Chondrocyte (in vitro differentiated cells): ENCODE results near the gene TMOD2. TPM values are rescaled to one million over a fixed set of nuclear protein-coding genes. Genes with fewer than 3 reads are reported as not detected.
A peak's percentile ranks its signal among the peaks of the same experiment; 100 is the strongest.

Experiments
- DNase-seq: peaks from one replicate; pipeline ENCODE4 v3.0.0; 2021; ENCODE audit warnings: mixed read lengths, low spot score
- H3K27ac Mint-ChIP-seq: one replicate; pipeline ENCODE4 v1.8.0; 2021; ENCODE audit warnings: mild to moderate bottlenecking, moderate library complexity, mixed read lengths; ENCODE audit not compliant: unreplicated experiment
- H3K27me3 Mint-ChIP-seq: 2 replicates; pipeline ENCODE4 v1.8.0; 2021; ENCODE audit warnings: low read depth, mixed read lengths
- H3K36me3 Mint-ChIP-seq: 2 replicates; pipeline ENCODE4 v1.8.0; 2021; ENCODE audit warnings: low read depth, mixed read lengths
- H3K4me1 Mint-ChIP-seq: 2 replicates; pipeline ENCODE4 v1.8.0; 2021; ENCODE audit warnings: low read depth, mild to moderate bottlenecking, mixed read lengths
- H3K4me3 Mint-ChIP-seq: one replicate; pipeline ENCODE4 v1.8.0; 2021; ENCODE audit warnings: mild to moderate bottlenecking, moderate library complexity, mixed read lengths; ENCODE audit not compliant: unreplicated experiment
- H3K9me3 Mint-ChIP-seq: 2 replicates; pipeline ENCODE4 v1.8.0; 2021; ENCODE audit warnings: low read depth, mixed read lengths
- total RNA-seq: library from RNA; stranded (reverse); gene quantifications from 3 replicates; pipeline ENCODE4 v1.2.1, GENCODE V29; 2021
- TF ChIP-seq, protein P1 (sequence below): fragments of 200-600 bp; sonication (generic); IDR thresholded peaks from 2 replicates; pipeline ENCODE4 v1.5.0; 2021; ENCODE audit warnings: antibody characterized with exemption, mild to moderate bottlenecking, moderate library complexity

The TMOD2 gene
- total RNA-seq, 1 donor from 2014 or later = 7.8 TPM

DNA sequence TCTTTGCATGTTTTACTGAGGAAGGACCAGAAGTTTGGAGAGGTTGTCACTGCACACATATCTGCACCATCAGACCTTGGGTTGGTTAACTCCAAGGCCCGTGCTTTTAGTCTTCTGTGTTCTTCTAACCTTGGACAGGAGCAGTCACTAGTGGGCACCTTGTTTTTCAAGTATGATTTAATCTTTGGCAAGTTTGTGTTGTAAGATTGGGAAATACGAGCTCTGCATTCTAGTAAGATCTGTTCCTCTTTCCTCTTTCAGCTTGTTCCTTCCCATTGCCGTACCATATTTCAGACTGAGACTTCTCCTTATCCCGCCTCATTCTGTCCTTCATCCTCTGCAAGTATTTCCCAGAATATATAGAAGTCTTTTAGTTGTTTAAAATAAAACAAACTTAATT lies 5.1 kb downstream of the TMOD2 start:
- Mint-ChIP-seq H3K36me3 (no peaks in the 10 kb centered on the region), H3K4me3 (no peak overlapping the region), H3K27me3 (no peaks in the 10 kb centered on the region), H3K4me1 (peaks cover 28% of the 10 kb centered on the region), H3K27ac (no peak overlapping the region), H3K9me3 (no peaks in the 10 kb centered on the region)
- TF ChIP-seq, protein P1, sequence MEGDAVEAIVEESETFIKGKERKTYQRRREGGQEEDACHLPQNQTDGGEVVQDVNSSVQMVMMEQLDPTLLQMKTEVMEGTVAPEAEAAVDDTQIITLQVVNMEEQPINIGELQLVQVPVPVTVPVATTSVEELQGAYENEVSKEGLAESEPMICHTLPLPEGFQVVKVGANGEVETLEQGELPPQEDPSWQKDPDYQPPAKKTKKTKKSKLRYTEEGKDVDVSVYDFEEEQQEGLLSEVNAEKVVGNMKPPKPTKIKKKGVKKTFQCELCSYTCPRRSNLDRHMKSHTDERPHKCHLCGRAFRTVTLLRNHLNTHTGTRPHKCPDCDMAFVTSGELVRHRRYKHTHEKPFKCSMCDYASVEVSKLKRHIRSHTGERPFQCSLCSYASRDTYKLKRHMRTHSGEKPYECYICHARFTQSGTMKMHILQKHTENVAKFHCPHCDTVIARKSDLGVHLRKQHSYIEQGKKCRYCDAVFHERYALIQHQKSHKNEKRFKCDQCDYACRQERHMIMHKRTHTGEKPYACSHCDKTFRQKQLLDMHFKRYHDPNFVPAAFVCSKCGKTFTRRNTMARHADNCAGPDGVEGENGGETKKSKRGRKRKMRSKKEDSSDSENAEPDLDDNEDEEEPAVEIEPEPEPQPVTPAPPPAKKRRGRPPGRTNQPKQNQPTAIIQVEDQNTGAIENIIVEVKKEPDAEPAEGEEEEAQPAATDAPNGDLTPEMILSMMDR = no peak
- DNase-seq = no peak

DNA sequence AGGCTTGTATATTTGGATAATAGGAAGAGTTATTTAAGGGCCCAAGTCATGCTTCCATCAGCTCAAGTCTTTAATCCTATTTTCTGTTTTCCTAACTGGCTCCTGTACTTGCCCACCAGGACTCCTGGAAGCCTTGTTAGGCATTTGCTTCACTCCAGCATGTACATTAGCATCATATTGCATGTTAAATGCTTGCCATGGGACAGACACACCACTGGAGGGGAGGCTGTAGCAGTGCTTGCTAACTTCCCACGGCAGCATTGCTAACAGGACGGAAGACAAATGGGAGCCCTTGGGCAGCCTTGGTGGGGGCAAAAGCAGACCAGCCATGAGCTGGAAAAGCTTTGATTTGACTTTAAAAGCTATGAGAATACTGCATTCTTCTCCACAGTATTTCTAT lies 6.1 kb downstream of the TMOD2 start:
- Mint-ChIP-seq H3K36me3 (no peaks in the 10 kb centered on the region), H3K9me3 (no peaks in the 10 kb centered on the region)

DNA sequence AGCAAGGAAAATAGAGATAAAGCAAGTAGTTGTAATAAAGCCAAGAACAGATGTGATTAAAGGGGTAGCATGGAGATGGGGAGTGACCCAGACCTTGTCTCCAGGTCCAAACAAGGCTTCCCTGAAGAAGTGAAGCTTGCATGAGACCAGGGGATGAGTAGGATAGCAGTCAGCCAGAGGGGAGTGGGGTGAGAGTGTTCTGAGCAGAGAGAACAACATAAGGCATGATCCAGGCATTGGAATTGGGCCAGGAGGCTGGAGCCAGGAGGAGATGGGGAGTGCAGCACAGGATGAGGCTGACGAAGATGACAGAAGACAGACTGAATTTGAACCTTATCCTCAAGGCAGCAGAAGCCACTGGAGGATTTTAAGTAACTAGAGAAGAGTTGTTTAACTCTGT lies 7.2 kb downstream of the TMOD2 start:
- H3K27ac Mint-ChIP-seq = no peak overlapping the region
- DNase-seq = no peak
- no peaks in the 10 kb centered on the region for H3K36me3 Mint-ChIP-seq
- H3K9me3 Mint-ChIP-seq = no peaks in the 10 kb centered on the region
- TF ChIP-seq, protein P1 = no peak
- H3K4me1 Mint-ChIP-seq = peaks cover 19% of the 10 kb centered on the region
- no peaks in the 10 kb centered on the region for H3K27me3 Mint-ChIP-seq
- H3K4me3 Mint-ChIP-seq = no peak overlapping the region

More for the DNA sequence above, 6.1 kb downstream of the TMOD2 start:
- Mint-ChIP-seq H3K4me3 (no peak overlapping the region), H3K27ac (no peak overlapping the region), H3K27me3 (no peaks in the 10 kb centered on the region), H3K4me1 (peaks cover 23% of the 10 kb centered on the region)
- TF ChIP-seq, protein P1 = no peak
- DNase-seq = no peak

DNA sequence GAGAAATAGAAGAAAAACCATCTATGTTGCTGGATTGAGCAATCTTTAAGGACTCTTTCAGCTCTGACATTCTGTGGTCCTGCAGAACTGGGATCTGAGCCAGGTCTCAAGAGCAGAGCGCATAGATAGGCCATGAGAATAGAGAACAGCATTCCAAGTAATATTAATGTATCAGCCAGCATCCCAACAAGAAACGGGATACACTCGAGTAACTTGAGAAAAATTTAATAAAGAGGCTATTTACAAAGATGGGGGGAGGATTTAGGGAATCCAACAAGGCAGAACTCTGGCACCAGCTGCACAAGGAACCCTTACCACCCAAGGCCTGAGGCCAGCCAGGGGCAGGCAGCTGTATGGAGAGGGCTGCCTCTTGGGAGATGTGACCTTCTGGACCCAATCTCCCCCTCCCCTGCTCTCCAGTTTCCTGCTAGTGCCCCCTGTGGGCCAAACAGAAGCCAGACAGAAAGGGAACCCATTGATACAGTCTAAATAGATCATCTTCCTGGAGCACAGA lies 8.2 kb downstream of the TMOD2 start:
- Mint-ChIP-seq H3K27ac (no peak overlapping the region), H3K9me3 (no peaks in the 10 kb centered on the region), H3K4me1 (peaks cover 19% of the 10 kb centered on the region), H3K4me3 (no peak overlapping the region), H3K27me3 (no peaks in the 10 kb centered on the region), H3K36me3 (no peaks in the 10 kb centered on the region)
- TF ChIP-seq, protein P1 = peak; percentile 50
- DNase-seq = no peak

DNA sequence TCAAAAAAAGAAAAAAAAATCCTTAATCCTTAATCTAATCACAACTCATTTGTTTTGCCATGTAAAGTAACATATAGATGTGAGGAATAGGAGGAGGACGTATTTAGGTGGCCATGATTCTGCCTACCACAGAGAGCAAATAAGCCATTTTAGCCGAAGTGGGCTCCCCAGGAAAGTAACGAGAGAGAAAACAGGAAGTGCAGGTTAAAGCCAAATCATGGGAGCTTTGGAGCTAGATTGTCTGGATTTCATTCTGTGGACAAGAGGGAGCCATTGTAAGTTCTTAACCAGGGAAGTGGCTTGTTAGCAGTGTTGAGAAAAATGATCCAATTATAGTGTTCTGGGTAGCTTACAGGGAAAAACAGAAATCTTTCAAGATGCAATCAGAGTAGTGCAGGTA lies 9.4 kb downstream of the TMOD2 start:
- Mint-ChIP-seq H3K9me3 (no peaks in the 10 kb centered on the region), H3K27me3 (no peaks in the 10 kb centered on the region), H3K36me3 (no peaks in the 10 kb centered on the region)

More for the DNA sequence above, 9.4 kb downstream of the TMOD2 start:
- H3K4me1 Mint-ChIP-seq = peaks cover 19% of the 10 kb centered on the region
- no peak overlapping the region for H3K4me3 Mint-ChIP-seq
- DNase-seq = no peak
- TF ChIP-seq, protein P1 = no peak
- no peak overlapping the region for H3K27ac Mint-ChIP-seq
